GM12878 (cell line): Measurements from ENCODE around the gene DUOX1. TPM values are rescaled to one million over a fixed set of nuclear protein-coding genes. Genes with fewer than 3 reads are reported as not detected.

Experiments
- ATAC-seq: fragments of 200-7000 bp; cut with Tn5 transposase; 3 replicates; pipeline ENCODE4 v1.9.1; 2020; ENCODE audit warnings: mild to moderate bottlenecking, moderate library complexity
- BruUV-seq: library from RNA; stranded (reverse); fragments of 400-500 nt; replicated peaks from 2 replicates; lab custom pipeline; 2021; lab: Mats Ljungman, UMichigan
- CTCF ChIA-PET: fragments of 300-600 bp; sonication (Branson Sonifier 250); formaldehyde crosslinking; extraction: SDS; loops from one replicate; lab custom pipeline; 2021; ENCODE audit warnings: inconsistent platforms; lab: Yijun Ruan, JAX
- POLR2A ChIA-PET: fragments of 350-600 bp; formaldehyde crosslinking; extraction: SDS; loops from one replicate; lab custom pipeline; 2021; ENCODE audit warnings: inconsistent platforms; lab: Charles Lee
- RAD21 ChIA-PET: fragments of 300-600 bp; sonication (Branson Sonifier 250); formaldehyde crosslinking; loops from one replicate; lab custom pipeline; 2023; ENCODE audit warnings: antibody characterized with exemption; ENCODE audit not compliant: unreplicated experiment; lab: Charles Lee
- SMC1A ChIA-PET: fragments of 300-600 bp; sonication (Branson Sonifier 250); formaldehyde crosslinking; loops from one replicate; lab custom pipeline; 2023; ENCODE audit not compliant: unreplicated experiment, uncharacterized antibody; lab: Charles Lee
- DNase-seq: peaks from one replicate; pipeline ENCODE4 v3.0.0-alpha.2; 2011; ENCODE audit warnings: low read depth, low spot score
- FAIRE-seq: peaks from 3 replicates; lab custom pipeline; 2011; peaks lifted over from hg19 to GRCh38; lab: Jason Lieb, UNC
- H2AFZ ChIP-seq: 2 replicates; pipeline ENCODE4 v1.6.0; 2011; ENCODE audit warnings: low read depth, low read length, control low read depth; ENCODE audit not compliant: control insufficient read depth
- H3K27ac ChIP-seq: 2 replicates; pipeline ENCODE4 v1.5.1; 2011; ENCODE audit warnings: control low read depth; ENCODE audit not compliant: control insufficient read depth, insufficient read depth
- H3K27me3 ChIP-seq, 2 experiments: replicated peaks in 1 of 2; 2 replicates each; pipeline versions ENCODE4 v1.6.0 to v1.6.1; 2011; ENCODE audit warnings: low read length in 1 of 2; ENCODE audit not compliant: control insufficient read depth in 2 of 2, insufficient read depth in 2 of 2
- H3K36me3 ChIP-seq, 2 experiments: 2 replicates each; pipeline ENCODE4 v1.5.1; 2011; ENCODE audit warnings: low read length in 1 of 2; ENCODE audit not compliant: control insufficient read depth in 2 of 2, insufficient read depth in 2 of 2
- H3K4me1 ChIP-seq: 2 replicates; pipeline ENCODE4 v1.6.1; 2011; ENCODE audit warnings: mild to moderate bottlenecking, low read length, moderate library complexity, mixed read lengths; ENCODE audit not compliant: control insufficient read depth, insufficient read depth
- H3K4me2 ChIP-seq: 2 replicates; pipeline ENCODE4 v1.6.0; 2011; ENCODE audit warnings: control low read depth; ENCODE audit not compliant: control insufficient read depth, insufficient read depth
- H3K4me3 ChIP-seq: fragments of 200-600 bp; sonication (generic); 2 replicates; pipeline ENCODE4 v1.5.1; 2016
- H3K79me2 ChIP-seq: 2 replicates; pipeline ENCODE4 v1.6.0; 2011; ENCODE audit warnings: low read length; ENCODE audit not compliant: control insufficient read depth, insufficient read depth
- H3K9ac ChIP-seq: 2 replicates; pipeline ENCODE4 v1.8.0; 2011; ENCODE audit warnings: low read length, control low read depth, mixed read lengths; ENCODE audit not compliant: control insufficient read depth, insufficient read depth
- H3K9me3 ChIP-seq: replicated peaks from 3 replicates; pipeline ENCODE4 v1.5.1; 2011; ENCODE audit warnings: mild to moderate bottlenecking, low read length; ENCODE audit not compliant: control insufficient read depth, insufficient read depth
- H4K20me1 ChIP-seq: 2 replicates; pipeline ENCODE4 v1.6.0; 2011; ENCODE audit not compliant: control insufficient read depth, insufficient read depth
- BRCA1 ChIP-seq: IDR thresholded peaks from 2 replicates; pipeline ENCODE4 v1.6.1; 2011; ENCODE audit warnings: low read depth, low read length, improper control_type of control experiment
- RBBP5 ChIP-seq: fragments of 200-600 bp; sonication (generic); conservative IDR thresholded peaks from 2 replicates; pipeline ENCODE4 v1.6.1; 2016
- STAT3 ChIP-seq: IDR thresholded peaks from 2 replicates; pipeline ENCODE4 v1.6.1; 2011; ENCODE audit warnings: low read depth, low read length, improper control_type of control experiment
- SUPT20H ChIP-seq: IDR thresholded peaks from 2 replicates; pipeline ENCODE4 v1.6.1; 2011; ENCODE audit warnings: low read depth, mild to moderate bottlenecking, low read length, moderate library complexity, borderline replicate concordance; ENCODE audit not compliant: control insufficient read depth
- TCF12 ChIP-seq: IDR thresholded peaks from 2 replicates; pipeline ENCODE4 v1.6.1; 2011; ENCODE audit warnings: low read depth, mild to moderate bottlenecking, low read length
- WGBS: methylation state at CpG from one replicate; pipeline ENCODE4 v1.1.6; 2016; ENCODE audit warnings: low lambda C conversion rate; ENCODE audit not compliant: insufficient replicate concordance, insufficient coverage; ENCODE audit errors: missing lambda C conversion rate; 5-methylcytosine and 5-hydroxymethylcytosine counted together
- in situ Hi-C: fragments of 300-500 bp; cut with MboI; formaldehyde crosslinking; loops from 9 replicates; pipeline ENCODE4 v1.14.3; 2018; ENCODE audit warnings: mixed read lengths
- intact Hi-C: fragments of 100-400 bp; cut with micrococcal nuclease; formaldehyde crosslinking; loops from one replicate; pipeline ENCODE4 v1.14.2; 2022; ENCODE audit not compliant: unreplicated experiment
- polyA plus RNA-seq, 11 experiments: library from polyadenylated mRNA; depleted of rRNA in 4 of 11; unstranded in 6 of 11; stranded (reverse) in 5 of 11; fragments of >200 nt; fragmentation: Nextera tagmentation in 4 of 11; fragmentation: Illumina TruSeq in 1 of 11; extraction: Ambion mirVana in 4 of 11; extraction: Trizol in 1 of 11; gene quantifications; 1 replicate in 1 of 11; 2 replicates in 10 of 11; pipeline versions ENCODE4 v1.2.1 to v1.2.3, GENCODE V29; 2011 to 2016; ENCODE audit warnings: inconsistent platforms in 2 of 11, missing spikeins in 2 of 11, low read depth in 1 of 11
- total RNA-seq, 4 experiments: library from RNA; depleted of rRNA in 3 of 4; stranded (reverse); fragments of >200 nt in 3 of 4; fragmentation: Illumina TruSeq in 1 of 4; extraction: Trizol in 1 of 4; gene quantifications; 2 replicates each; pipeline versions ENCODE4 v1.2.1 to v1.2.3, GENCODE V29; 2013 to 2021
- TF ChIP-seq, protein P1 (sequence below): fragments of 150-350 bp; IDR thresholded peaks from 2 replicates; pipeline ENCODE4 v1.6.1; 2016; ENCODE audit warnings: low read depth, low read length

Gene DUOX1
- total and polyA plus RNA-seq, 10 of the 15 experiments (the other 5 are each of a cell fraction or from before 2014, with no cell fraction given), result 0.02 to 2.1 (median 0.26) TPM; not detected in 3

DNA sequence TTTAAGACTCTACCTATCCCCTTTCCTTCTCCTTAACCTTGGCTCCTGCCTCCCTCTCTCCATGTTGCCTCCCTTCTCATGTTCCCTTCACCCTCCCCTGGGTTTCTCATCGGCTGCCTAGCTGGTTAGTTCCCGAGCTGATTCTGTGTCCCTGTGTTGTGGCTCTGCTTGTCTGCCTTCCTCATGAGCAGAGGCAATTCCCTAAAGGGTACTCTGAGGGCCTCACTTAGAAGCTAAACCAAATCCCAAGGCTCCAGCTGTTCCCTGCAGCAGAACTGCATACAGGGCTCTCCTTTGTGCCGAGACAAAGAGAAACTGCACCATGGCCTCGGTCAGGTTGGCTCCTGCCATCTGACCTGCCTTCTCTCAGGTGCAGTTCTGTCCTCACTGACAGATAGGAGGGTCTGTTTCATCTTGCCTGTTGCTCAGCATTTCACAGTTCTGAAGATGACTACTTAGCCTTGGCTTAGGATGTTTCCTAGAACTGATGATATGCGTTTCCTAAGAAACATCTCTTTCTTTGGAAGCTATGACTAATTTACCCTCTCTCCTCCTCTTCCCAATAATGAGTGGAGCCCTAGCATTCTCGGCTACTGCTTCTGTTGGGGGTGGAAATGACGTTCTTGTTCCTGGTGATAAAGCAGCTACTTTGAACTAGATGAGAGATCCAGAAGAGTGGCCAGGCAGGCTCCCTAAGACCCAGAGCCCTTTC is 27.1 kb downstream of the DUOX1 start:
- H3K4me2 ChIP-seq, result no peak overlapping the region
- TF ChIP-seq STAT3, result no peak
- TF ChIP-seq TCF12, result no peak
- TF ChIP-seq, protein P1, sequence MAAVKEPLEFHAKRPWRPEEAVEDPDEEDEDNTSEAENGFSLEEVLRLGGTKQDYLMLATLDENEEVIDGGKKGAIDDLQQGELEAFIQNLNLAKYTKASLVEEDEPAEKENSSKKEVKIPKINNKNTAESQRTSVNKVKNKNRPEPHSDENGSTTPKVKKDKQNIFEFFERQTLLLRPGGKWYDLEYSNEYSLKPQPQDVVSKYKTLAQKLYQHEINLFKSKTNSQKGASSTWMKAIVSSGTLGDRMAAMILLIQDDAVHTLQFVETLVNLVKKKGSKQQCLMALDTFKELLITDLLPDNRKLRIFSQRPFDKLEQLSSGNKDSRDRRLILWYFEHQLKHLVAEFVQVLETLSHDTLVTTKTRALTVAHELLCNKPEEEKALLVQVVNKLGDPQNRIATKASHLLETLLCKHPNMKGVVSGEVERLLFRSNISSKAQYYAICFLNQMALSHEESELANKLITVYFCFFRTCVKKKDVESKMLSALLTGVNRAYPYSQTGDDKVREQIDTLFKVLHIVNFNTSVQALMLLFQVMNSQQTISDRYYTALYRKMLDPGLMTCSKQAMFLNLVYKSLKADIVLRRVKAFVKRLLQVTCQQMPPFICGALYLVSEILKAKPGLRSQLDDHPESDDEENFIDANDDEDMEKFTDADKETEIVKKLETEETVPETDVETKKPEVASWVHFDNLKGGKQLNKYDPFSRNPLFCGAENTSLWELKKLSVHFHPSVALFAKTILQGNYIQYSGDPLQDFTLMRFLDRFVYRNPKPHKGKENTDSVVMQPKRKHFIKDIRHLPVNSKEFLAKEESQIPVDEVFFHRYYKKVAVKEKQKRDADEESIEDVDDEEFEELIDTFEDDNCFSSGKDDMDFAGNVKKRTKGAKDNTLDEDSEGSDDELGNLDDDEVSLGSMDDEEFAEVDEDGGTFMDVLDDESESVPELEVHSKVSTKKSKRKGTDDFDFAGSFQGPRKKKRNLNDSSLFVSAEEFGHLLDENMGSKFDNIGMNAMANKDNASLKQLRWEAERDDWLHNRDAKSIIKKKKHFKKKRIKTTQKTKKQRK, result no peak
- TF ChIP-seq RBBP5, result no peak
- no peak for TF ChIP-seq SUPT20H
- TF ChIP-seq BRCA1, result no peak
- TF ChIP-seq, all 136 proteins: peak for 0
- no peaks in the 10 kb centered on the region for H3K79me2 ChIP-seq
- ChIA-PET RAD21 (no interaction called here), CTCF (interaction anchor here (0.5 to 16.3 kb wide), 7 partner anchors 9 to 244 kb away, joined by 3 to 200 read pairs (median 6); partner anchors contain the start of gene SHF), SMC1A (no interaction called here), POLR2A (no interaction called here)
- intact Hi-C loops (no loop called here), in situ Hi-C loops (no loop called here)
- H3K27ac ChIP-seq, result no peak overlapping the region
- WGBS, result 86% methylated on average over 7 of the region's 7 CpGs
- no peaks in the 10 kb centered on the region for H3K27me3 ChIP-seq
- no peak overlapping the region for H2AFZ ChIP-seq
- H3K36me3 ChIP-seq, result no peaks in the 10 kb centered on the region
- FAIRE-seq (no peak), DNase-seq (no peak), ATAC-seq (no peak)
- BruUV-seq, result no TSS peak
- no peaks in the 10 kb centered on the region for H3K4me1 ChIP-seq
- H3K4me3 ChIP-seq, result no peak overlapping the region
- no peaks in the 10 kb centered on the region for H3K9me3 ChIP-seq
- H4K20me1 ChIP-seq, result no peaks in the 10 kb centered on the region
- no peak overlapping the region for H3K9ac ChIP-seq
